IPS-20b (cell line): ENCODE results near the gene BAHD1.
A peak's percentile ranks its signal among the peaks of the same experiment; 100 is the strongest.

Experiments used
- H3K27ac ChIP-seq: one replicate; pipeline ENCODE4 v1.5.1; 2013; ENCODE audit warnings: low read length
- H3K27me3 ChIP-seq: 2 replicates; pipeline ENCODE4 v1.6.1; 2013; ENCODE audit warnings: mild to moderate bottlenecking, low read length, inconsistent platforms; ENCODE audit not compliant: insufficient read depth
- H3K36me3 ChIP-seq: 2 replicates; pipeline ENCODE4 v1.6.1; 2013; ENCODE audit warnings: low read depth, mild to moderate bottlenecking, inconsistent platforms, low read length, moderate library complexity; ENCODE audit not compliant: insufficient read depth
- H3K4me1 ChIP-seq: 2 replicates; pipeline ENCODE4 v1.6.1; 2013; ENCODE audit warnings: mild to moderate bottlenecking, control low read depth, inconsistent platforms, low read length, moderate library complexity; ENCODE audit not compliant: insufficient read depth
- H3K4me3 ChIP-seq: 2 replicates; pipeline ENCODE4 v1.5.1; 2013; ENCODE audit warnings: mild to moderate bottlenecking, low read length, inconsistent platforms
- H3K9ac ChIP-seq: 2 replicates; pipeline ENCODE4 v1.6.1; 2013; ENCODE audit warnings: low read depth, mild to moderate bottlenecking, inconsistent platforms, low read length, moderate library complexity
- H3K9me3 ChIP-seq: 2 replicates; pipeline ENCODE4 v1.6.1; 2013; ENCODE audit warnings: mild to moderate bottlenecking, low read depth, low read length, inconsistent platforms; ENCODE audit not compliant: insufficient read depth

Gene BAHD1

DNA sequence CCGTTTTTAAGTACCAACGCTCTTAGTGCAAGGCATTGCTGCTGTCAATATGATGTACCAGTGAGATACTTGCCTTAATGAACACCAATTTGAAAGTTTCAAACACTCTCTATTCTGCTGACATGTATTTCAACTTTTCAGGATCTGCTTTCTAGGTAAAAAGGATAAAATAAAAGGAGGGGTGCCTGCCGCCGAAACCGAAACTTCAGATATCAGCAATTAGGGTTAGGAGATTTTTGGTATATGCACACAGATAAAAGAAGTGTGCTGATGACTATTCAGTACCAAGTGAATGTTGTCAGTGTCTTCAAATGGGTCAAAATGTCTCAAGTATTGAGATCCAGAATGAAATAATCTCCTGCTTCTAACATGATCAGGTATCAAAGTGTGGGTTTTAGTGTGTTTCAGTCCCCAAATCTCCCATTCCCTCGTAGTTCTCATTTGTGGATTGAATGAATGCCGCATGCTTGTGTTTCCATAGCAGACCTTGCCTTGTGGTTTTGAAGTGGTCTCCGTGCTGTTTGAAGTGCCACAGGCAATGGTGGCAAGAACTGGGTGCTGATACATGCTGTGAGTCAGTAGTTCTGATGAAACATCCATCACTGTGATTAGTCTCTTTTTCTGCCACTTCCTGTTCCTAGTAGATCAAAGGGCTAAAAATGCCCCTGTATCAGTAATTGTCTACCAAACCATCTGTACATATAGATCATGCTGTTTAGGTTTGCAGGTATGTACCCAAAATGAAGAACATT is 52.5 kb downstream of the BAHD1 start:
- Histone ChIP-seq H3K4me1 (no peaks in the 10 kb centered on the region), H3K9ac (no peak overlapping the region), H3K27me3 (no peaks in the 10 kb centered on the region), H3K4me3 (no peak overlapping the region), H3K27ac (no peak overlapping the region), H3K9me3 (no peaks in the 10 kb centered on the region), H3K36me3 (no peaks in the 10 kb centered on the region)

DNA sequence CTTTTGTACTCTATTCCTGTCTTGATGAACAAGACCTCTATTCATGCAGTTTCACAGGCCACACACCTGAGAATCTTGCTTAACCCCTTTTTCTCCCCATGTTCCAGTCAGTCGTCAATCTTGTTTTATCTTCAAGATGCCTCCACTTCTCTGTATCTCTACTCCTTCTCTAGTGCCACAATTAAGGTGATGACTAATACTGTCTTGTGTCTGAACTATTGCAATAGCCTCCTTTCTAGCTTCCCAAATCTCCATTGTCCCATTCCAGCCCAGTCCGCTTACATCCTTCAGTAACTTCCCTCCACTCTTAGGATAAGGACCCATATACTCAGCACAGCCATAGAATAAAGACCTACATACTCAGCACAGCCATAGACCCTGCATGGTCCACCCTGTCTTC is 54.8 kb downstream of the BAHD1 start:
- Histone ChIP-seq H3K36me3 (no peaks in the 10 kb centered on the region), H3K9ac (no peak overlapping the region), H3K27ac (no peak overlapping the region), H3K4me1 (no peaks in the 10 kb centered on the region), H3K9me3 (no peaks in the 10 kb centered on the region), H3K27me3 (no peaks in the 10 kb centered on the region), H3K4me3 (no peak overlapping the region)

DNA sequence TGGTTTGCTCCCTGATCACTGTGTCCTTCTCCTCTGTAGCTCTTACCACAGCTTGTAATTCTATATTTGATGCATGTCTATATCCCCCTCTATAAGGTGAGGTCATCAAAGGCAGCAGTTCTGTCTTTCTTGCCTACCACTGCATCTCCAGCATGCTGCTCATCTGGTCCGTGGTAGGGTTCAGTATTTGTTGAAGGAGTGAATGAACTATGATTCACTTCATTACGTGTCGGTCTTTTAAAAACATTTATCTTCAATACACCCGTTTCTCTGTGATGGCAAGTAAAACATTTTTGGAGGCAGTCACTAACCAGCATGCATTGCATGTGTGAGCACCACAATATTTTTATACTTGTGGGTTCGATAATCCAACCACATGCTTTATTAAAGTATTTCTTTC is 57.7 kb downstream of the BAHD1 start:
- Histone ChIP-seq H3K36me3 (no peaks in the 10 kb centered on the region), H3K27me3 (no peaks in the 10 kb centered on the region), H3K4me1 (no peaks in the 10 kb centered on the region)

DNA sequence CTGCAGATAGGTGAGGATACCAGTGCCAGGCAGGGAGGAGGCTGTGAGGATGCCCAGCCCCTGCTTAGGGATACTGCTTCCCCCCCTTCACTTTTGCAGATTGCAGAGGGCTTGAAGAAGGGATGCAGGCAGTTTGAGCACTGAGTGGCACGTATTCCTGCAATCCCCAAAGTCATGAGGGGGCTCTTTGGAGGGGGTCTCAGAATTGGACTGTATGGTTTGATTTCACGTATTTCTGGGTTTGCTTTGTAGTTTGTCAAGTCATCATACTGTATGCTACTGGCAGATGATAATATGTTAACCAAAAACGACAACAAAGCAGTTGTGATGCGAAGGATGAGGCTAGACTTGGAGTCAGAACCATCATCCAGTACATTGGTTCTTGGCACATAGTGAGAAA is 58.1 kb downstream of the BAHD1 start:
- no peaks in the 10 kb centered on the region for H3K9me3 ChIP-seq
- H3K27me3 ChIP-seq, result no peaks in the 10 kb centered on the region
- no peaks in the 10 kb centered on the region for H3K36me3 ChIP-seq
- H3K4me1 ChIP-seq, result no peaks in the 10 kb centered on the region
- H3K9ac ChIP-seq, result no peak overlapping the region
- H3K27ac ChIP-seq, result no peak overlapping the region
- H3K4me3 ChIP-seq, result no peak overlapping the region

More for the DNA sequence above, 57.7 kb downstream of the BAHD1 start:
- no peaks in the 10 kb centered on the region for H3K9me3 ChIP-seq
- H3K4me3 ChIP-seq, result no peak overlapping the region
- H3K27ac ChIP-seq, result no peak overlapping the region
- H3K9ac ChIP-seq, result no peak overlapping the region

DNA sequence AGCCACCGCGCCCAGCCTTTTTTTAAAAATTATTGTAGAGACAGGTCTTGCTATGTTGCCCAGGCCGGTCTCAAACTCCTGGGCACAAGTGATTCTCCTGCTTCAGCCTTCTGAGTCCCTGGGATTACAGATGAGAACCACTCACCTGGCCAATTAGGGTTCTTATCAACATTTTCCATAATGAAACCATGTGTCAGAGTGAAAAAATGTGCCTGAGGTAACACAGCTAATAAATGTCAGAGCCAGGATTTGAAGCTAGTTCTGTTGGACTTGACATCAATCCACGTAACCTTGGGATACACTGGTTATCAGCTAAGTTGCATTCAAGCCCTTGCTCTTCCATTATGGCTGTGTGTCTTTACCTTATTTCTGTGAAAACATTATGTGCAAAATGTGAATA is 59.2 kb downstream of the BAHD1 start:
- Histone ChIP-seq H3K4me1 (no peaks in the 10 kb centered on the region), H3K36me3 (no peaks in the 10 kb centered on the region), H3K9ac (no peak overlapping the region), H3K27me3 (no peaks in the 10 kb centered on the region), H3K27ac (no peak overlapping the region), H3K9me3 (no peaks in the 10 kb centered on the region), H3K4me3 (no peak overlapping the region)

DNA sequence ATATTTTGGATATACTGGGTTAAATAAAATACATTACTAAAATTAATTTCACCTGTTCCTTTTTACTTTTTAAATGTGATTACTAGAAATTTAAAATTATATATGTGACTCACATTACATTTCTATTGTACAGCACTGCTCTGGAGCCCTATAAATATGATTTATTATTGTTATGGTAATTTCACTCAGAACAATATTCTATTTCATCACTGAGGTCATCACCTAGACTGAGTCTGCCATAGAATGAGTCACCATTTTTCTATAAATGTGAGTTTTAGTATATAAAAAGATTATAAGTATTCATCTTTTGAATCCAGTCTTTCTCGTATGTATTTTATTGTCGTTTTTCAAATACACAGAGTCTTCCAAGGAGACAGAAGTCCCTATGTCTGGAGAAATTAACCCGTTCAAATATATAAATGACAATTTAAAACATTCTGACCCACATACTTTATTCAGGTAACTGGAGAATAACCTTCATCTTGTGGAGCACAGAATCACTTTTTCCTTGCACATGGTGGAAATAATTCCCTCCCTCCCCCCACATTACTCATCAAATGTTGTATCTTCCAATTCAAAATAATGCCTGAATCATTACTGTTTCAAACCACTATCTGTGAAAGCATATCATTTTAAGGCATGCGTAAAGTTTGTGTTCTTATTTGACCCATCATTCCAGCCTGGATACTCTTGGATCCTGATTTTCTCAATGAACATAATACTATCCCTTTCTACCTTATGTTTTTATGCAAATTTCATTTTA is 60.0 kb downstream of the BAHD1 start:
- no peaks in the 10 kb centered on the region for H3K9me3 ChIP-seq
- H3K27me3 ChIP-seq, result no peaks in the 10 kb centered on the region
- no peaks in the 10 kb centered on the region for H3K36me3 ChIP-seq
- H3K4me1 ChIP-seq, result no peaks in the 10 kb centered on the region
- H3K27ac ChIP-seq, result no peak overlapping the region
- no peak overlapping the region for H3K9ac ChIP-seq
- no peak overlapping the region for H3K4me3 ChIP-seq

DNA sequence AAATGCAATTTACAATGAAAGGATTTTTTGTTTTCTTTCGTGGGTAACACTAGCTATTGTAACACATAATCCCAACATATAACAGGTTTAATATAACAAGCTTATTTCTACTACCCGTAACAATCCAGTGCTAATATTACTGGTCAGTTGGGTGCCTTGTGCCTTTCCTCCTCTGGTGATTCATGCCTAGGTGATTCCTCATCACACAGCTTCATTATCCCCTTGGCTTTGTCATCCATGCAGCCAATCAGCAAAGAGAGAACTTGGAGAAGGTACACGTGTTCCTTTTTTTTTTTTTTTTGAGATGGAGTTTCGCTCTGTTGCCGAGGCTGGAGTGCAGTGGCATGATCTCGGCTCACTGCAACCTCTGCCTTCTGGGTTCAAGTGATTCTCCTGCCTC is 60.7 kb downstream of the BAHD1 start:
- Histone ChIP-seq H3K36me3 (no peaks in the 10 kb centered on the region), H3K4me3 (no peak overlapping the region), H3K27me3 (peaks cover 3% of the 10 kb centered on the region; the same call in 1 of the 2 replicates), H3K27ac (no peak overlapping the region), H3K9ac (no peak overlapping the region), H3K4me1 (no peaks in the 10 kb centered on the region; the same call in 1 of the 2 replicates), H3K9me3 (no peaks in the 10 kb centered on the region)

DNA sequence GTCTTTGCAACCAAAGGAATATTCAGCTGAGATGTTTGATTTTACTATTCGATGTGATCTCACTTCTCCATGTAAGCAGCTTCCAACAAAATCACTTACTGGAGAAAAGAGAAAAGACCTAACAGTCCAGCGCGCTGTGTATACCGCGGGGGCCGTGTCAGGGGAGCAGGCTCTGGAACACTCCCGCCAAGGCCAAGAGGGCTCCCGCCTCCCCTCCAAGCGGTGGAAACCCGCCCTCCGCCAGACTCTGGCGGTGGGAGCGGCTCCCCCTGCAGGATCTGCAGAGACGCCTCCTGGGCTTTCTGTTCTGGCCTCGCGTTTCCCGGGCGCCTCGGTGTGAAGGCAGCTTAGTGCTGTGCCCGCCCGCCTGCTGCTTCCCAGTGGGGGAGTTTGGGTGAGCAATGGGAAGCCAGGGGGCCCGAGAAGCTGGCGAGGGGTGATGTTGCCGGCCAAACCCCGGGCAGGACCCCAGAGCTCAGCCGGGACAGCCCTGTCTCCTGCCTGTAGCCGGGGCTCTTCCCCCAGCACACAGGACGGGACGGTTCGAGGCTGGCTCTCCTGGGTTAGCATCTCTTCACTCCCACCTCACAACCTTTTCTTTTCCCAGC is 66.3 kb downstream of the BAHD1 start:
- Histone ChIP-seq H3K9me3 (no peaks in the 10 kb centered on the region), H3K27me3 (peaks cover 49% of the 10 kb centered on the region), H3K27ac (no peak overlapping the region), H3K4me1 (peaks cover 4% of the 10 kb centered on the region; the same call in 1 of the 2 replicates), H3K9ac (no peak overlapping the region), H3K4me3 (peak overlapping the region; percentile 58; the same call in 1 of the 2 replicates), H3K36me3 (no peaks in the 10 kb centered on the region)

DNA sequence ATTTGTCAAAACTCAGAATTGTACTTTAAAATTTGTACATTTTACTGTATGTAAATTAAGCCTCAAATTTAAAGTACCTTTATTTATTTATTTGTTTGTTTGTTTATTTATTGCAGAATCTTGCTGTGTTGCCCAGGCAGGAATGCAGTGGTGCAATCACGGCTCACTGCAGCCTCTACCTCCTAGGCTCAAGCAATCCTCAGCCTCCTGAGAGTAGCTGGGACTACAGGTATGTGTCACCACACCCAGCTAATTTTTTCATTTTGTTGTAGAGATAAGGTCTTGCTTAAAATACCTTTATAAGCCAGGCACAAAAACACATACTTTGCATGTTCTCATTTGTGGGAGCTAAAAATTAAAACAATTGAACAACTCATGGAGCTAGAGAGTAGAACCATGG is 67.5 kb downstream of the BAHD1 start:
- Histone ChIP-seq H3K4me1 (peaks cover 4% of the 10 kb centered on the region; the same call in 1 of the 2 replicates), H3K9me3 (no peaks in the 10 kb centered on the region), H3K9ac (no peak overlapping the region), H3K27me3 (peaks cover 60% of the 10 kb centered on the region), H3K27ac (no peak overlapping the region), H3K36me3 (no peaks in the 10 kb centered on the region), H3K4me3 (no peak overlapping the region)

DNA sequence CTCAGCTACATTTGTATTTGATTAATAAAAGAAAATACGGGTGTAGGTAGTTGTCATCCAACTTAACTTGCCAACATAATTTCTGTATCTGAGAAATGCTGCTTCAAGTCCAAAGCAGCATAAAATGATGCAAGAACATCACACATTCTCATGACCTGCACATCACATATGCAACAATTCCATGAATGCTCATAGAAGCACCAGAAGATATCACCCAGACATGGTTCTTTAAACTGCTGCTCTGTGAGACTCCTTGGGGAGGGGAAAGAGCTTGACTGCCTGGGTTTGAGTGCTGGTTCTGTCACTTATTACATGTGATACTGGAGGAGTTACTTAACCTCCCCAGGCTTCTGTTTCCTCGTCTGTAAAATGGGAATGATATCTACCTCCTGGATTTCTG is 69.4 kb downstream of the BAHD1 start:
- no peaks in the 10 kb centered on the region for H3K36me3 ChIP-seq
- H3K27ac ChIP-seq, result no peak overlapping the region
- peaks cover 68% of the 10 kb centered on the region for H3K27me3 ChIP-seq
- no peak overlapping the region for H3K4me3 ChIP-seq
- H3K4me1 ChIP-seq, result peaks cover 4% of the 10 kb centered on the region; the same call in 1 of the 2 replicates
- H3K9ac ChIP-seq, result no peak overlapping the region
- H3K9me3 ChIP-seq, result no peaks in the 10 kb centered on the region

DNA sequence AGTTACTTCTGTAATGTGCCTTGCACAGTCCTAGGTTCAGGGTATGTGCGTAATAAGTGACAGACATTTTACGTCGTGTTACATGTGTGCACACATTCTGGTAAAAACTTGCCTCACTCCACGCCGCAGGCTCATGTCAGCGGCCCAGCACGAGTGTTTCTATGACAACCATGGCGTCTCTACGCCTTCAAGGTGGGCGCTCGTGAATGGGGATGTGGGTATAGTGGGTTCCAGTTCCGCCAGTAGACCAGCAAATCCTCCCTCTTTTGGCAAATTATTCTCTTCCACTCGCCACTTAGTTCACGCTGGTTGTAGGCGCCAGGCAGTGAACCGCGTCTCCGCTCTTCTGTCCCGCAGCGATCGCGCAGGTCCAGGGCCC is 70.3 kb downstream of the BAHD1 start:
- no peaks in the 10 kb centered on the region for H3K9me3 ChIP-seq
- no peak overlapping the region for H3K27ac ChIP-seq
- peak overlapping the region; percentile 74; the same call in 1 of the 2 replicates for H3K9ac ChIP-seq
- peaks cover 4% of the 10 kb centered on the region; the same call in 1 of the 2 replicates for H3K4me1 ChIP-seq
- no peaks in the 10 kb centered on the region for H3K36me3 ChIP-seq
- peaks cover 71% of the 10 kb centered on the region for H3K27me3 ChIP-seq
- peak overlapping the region; percentile 73 for H3K4me3 ChIP-seq
